CD4-positive, alpha-beta T cell treated with Interleukin-17A for 1 hour (primary cell): ENCODE data around the gene IL17RB.

ENCODE experiments used
- DNase-seq: peaks from one replicate; pipeline ENCODE4 v3.0.0-alpha.2; 2020

Gene IL17RB

GRCh38 chr3:53833700-53834099 lies 12.7 kb upstream of the IL17RB start:
- no peak for DNase-seq

- no peak for DNase-seq
Observed at GRCh38 chr3:53834429-53835095, 11.8 kb upstream of the IL17RB start.

- no peak for DNase-seq
Observed at GRCh38 chr3:53835257-53835656, 11.1 kb upstream of the IL17RB start.

- no peak for DNase-seq
Observed at GRCh38 chr3:53836084-53836872, 10.1 kb upstream of the IL17RB start.

- DNase-seq = no peak
Observed at GRCh38 chr3:53837331-53837730, 9.0 kb upstream of the IL17RB start.

GRCh38 chr3:53841296-53841695 lies 5.1 kb upstream of the IL17RB start:
- DNase-seq = no peak

- DNase-seq = no peak
Observed at GRCh38 chr3:53842436-53843194, 3.8 kb upstream of the IL17RB start.

- DNase-seq = no peak
Observed at GRCh38 chr3:53843195-53844177, 2.9 kb upstream of the IL17RB start.

- no peak for DNase-seq
Observed at GRCh38 chr3:53844262-53845102, 1.9 kb upstream of the IL17RB start.

- DNase-seq = no peak
Observed at GRCh38 chr3:53845103-53845880, 1.1 kb upstream of the IL17RB start.

- no peak for DNase-seq
Observed at GRCh38 chr3:53845881-53846133, 561 bp upstream of the IL17RB start.

- DNase-seq = no peak
Observed at GRCh38 chr3:53846851-53847155, 435 bp downstream of the IL17RB start.

- DNase-seq = no peak
Observed at GRCh38 chr3:53849916-53850315, 3.5 kb downstream of the IL17RB start.

GRCh38 chr3:53850895-53851294 lies 4.5 kb downstream of the IL17RB start:
- DNase-seq = no peak

- DNase-seq = no peak
Observed at GRCh38 chr3:53856964-53857363, 10.6 kb downstream of the IL17RB start.

- DNase-seq = no peak
Observed at GRCh38 chr3:53858096-53858741, 11.9 kb downstream of the IL17RB start.

- DNase-seq = no peak
Observed at GRCh38 chr3:53859178-53859577, 12.8 kb downstream of the IL17RB start.

- DNase-seq = no peak
Observed at GRCh38 chr3:53860196-53860595, 13.8 kb downstream of the IL17RB start.

- no peak for DNase-seq
Observed at GRCh38 chr3:53862241-53862640, 15.9 kb downstream of the IL17RB start.

- no peak for DNase-seq
Observed at GRCh38 chr3:53863145-53863544, 16.8 kb downstream of the IL17RB start.
